Measurements from ENCODE around the gene LHFPL6.

DNA sequence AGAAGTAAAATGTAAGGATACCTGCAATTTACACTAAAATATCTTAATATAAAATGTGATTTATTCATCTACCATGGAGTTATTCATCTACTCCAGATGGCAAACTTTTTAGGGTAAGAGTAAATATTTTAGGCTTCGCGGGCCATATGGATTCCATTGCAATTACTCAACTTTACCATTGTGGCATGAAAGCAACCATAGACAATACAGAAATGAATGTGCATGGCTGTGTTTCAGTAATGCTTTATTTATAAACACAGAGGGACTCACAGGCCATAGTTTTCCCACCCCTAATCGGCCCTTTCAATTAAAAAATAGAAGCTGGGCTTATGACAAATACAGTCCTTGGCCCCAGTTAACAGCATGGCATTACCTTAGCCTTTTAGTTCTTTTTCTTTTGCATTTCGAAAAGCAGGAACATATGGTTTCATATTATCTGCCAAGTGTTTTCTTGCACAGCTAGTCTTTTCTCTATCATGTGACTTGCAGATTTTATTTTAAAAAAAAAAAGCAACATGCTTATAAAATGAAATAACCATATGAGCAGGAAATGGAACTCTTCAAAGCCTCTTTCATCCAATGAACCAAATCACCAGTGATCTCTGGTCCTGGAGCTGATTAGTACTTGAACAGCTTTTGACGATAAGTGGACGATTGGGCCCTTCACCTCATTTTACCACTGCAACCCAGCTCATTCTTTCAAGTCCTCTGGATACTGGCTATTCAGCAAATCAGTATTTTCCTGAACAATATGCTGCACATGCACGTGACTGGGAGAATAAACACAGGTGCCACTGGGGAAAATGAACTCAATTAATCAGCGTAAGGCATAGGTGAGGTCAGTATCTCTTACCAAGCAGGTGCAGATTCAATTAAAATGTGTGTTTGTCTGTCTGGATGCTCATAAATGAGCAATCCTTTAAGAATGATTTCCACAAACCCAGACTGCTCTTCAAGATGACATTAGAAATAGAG is 63.9 kb downstream of the LHFPL6 start:
- TF ChIP-seq CTCF (conservative IDR thresholded peaks at IDR 0.05), result no peak
- no peak for TF ChIP-seq EZH2 (IDR thresholded peaks at IDR 0.05; ENCODE audit: low read depth)

Data from PC-9 (cell line).